Loucy (cell line): ENCODE measurements around the gene SWI5.

ENCODE experiments used
- H2AFZ ChIP-seq: fragments of 200-600 bp; sonication (generic); 2 replicates; pipeline ENCODE4 v1.6.0; 2016; ENCODE audit warnings: antibody characterized with exemption, mild to moderate bottlenecking, low read length, moderate library complexity
- H3F3A ChIP-seq: fragments of 200-600 bp; 2 replicates; pipeline ENCODE4 v1.6.0; 2016; ENCODE audit warnings: antibody characterized with exemption, low read depth, mild to moderate bottlenecking
- H3K27me3 ChIP-seq: fragments of 200-600 bp; sonication (generic); 2 replicates; pipeline ENCODE4 v1.6.1; 2014; ENCODE audit warnings: low read length, mild to moderate bottlenecking; ENCODE audit not compliant: insufficient read depth, poor library complexity, severe bottlenecking
- H3K36me3 ChIP-seq: fragments of 200-600 bp; sonication (generic); 2 replicates; pipeline ENCODE4 v1.6.1; 2016; ENCODE audit warnings: low read length; ENCODE audit not compliant: insufficient read depth
- H3K4me1 ChIP-seq: fragments of 200-600 bp; sonication (generic); 2 replicates; pipeline ENCODE4 v1.5.1; 2014; ENCODE audit warnings: low read length, mild to moderate bottlenecking; ENCODE audit not compliant: insufficient read depth, poor library complexity, severe bottlenecking
- H3K4me2 ChIP-seq: fragments of 200-600 bp; sonication (generic); 2 replicates; pipeline ENCODE4 v1.6.0; 2014; ENCODE audit warnings: antibody characterized with exemption, low read length, low read depth, mild to moderate bottlenecking; ENCODE audit not compliant: poor library complexity, severe bottlenecking
- H3K4me3 ChIP-seq: fragments of 200-600 bp; sonication (generic); 2 replicates; pipeline ENCODE4 v1.5.1; 2014; ENCODE audit warnings: low read length, mild to moderate bottlenecking, mixed read lengths; ENCODE audit not compliant: poor library complexity, severe bottlenecking
- H3K79me2 ChIP-seq: fragments of 200-600 bp; sonication (generic); 2 replicates; pipeline ENCODE4 v1.6.1; 2014; ENCODE audit warnings: low read length; ENCODE audit not compliant: insufficient read depth
- H3K9ac ChIP-seq: fragments of 200-600 bp; sonication (generic); 2 replicates; pipeline ENCODE4 v1.6.0; 2014; ENCODE audit warnings: mild to moderate bottlenecking, low read depth, low read length, moderate library complexity; ENCODE audit not compliant: poor library complexity, severe bottlenecking
- H3K9me2 ChIP-seq: fragments of 200-600 bp; sonication (generic); replicated peaks from 2 replicates; pipeline ENCODE4 v1.6.1; 2016; ENCODE audit warnings: low read depth, low read length, mixed read lengths
- H3K9me3 ChIP-seq: fragments of 200-600 bp; sonication (generic); 2 replicates; pipeline ENCODE4 v1.6.1; 2014; ENCODE audit warnings: mild to moderate bottlenecking, antibody characterized with exemption, low read length, low read depth; ENCODE audit not compliant: insufficient read depth
- H4K20me1 ChIP-seq: fragments of 200-600 bp; sonication (generic); 2 replicates; pipeline ENCODE4 v1.6.0; 2014; ENCODE audit warnings: antibody characterized with exemption, low read length, mild to moderate bottlenecking; ENCODE audit not compliant: insufficient read depth, poor library complexity, severe bottlenecking
- EZH2phosphoT487 ChIP-seq: fragments of 200-600 bp; IDR thresholded peaks from 2 replicates; pipeline ENCODE4 v1.6.1; 2018; ENCODE audit warnings: antibody characterized with exemption, mild to moderate bottlenecking, moderate library complexity, borderline replicate concordance
- TF ChIP-seq, protein P1 (sequence below): fragments of 200-600 bp; sonication (generic); conservative IDR thresholded peaks from 2 replicates; pipeline ENCODE4 v1.5.1; 2014; ENCODE audit warnings: mild to moderate bottlenecking, antibody characterized with exemption, low read length

SWI5 gene

DNA sequence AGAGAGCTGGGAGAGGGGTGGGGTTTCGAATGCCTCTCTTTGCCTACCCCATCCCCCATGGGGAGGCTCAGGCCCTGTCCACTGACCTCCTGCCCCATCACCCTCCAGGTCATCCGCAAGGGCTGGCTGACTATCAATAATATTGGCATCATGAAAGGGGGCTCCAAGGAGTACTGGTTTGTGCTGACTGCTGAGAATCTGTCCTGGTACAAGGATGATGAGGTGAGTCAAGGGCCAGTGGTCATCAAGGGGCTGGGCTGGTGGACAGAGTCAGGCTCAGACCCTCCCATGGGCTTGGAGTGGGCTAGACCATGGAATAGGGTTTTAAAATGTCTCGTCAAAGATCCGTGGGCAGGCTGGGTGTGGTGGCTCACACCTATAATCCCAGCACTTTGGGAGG lies 34.0 kb upstream of the SWI5 start:
- H3K4me1 ChIP-seq: peaks cover 44% of the 10 kb centered on the region
- no peaks in the 10 kb centered on the region for H3K27me3 ChIP-seq
- H3K36me3 ChIP-seq: no peaks in the 10 kb centered on the region

DNA sequence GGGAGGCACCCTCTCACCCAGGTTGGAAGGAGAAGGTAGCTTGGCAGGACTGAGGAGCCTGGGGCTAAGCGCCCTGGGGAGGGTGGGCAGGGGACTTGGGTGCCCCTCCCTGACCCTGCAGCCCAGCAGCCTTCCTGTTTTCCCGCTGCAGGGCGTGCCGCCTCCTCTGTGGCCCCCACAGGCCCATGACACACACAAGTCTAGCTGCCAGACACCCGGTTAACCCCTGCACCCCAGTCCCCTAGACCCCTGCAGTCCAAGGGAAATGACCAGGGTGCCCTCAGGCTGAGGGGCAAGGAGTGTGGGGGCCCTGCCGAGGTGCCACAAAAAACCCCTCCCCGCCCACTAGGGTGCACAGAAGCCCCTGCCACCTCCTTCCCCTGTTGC lies 33.3 kb upstream of the SWI5 start:
- H4K20me1 ChIP-seq: no peaks in the 10 kb centered on the region

More for the DNA sequence above, 34.0 kb upstream of the SWI5 start:
- H3K79me2 ChIP-seq: no peaks in the 10 kb centered on the region
- no peaks in the 10 kb centered on the region for H3K9me3 ChIP-seq
- no peak overlapping the region for H2AFZ ChIP-seq
- no peaks in the 10 kb centered on the region for H4K20me1 ChIP-seq
- TF ChIP-seq, protein P1, sequence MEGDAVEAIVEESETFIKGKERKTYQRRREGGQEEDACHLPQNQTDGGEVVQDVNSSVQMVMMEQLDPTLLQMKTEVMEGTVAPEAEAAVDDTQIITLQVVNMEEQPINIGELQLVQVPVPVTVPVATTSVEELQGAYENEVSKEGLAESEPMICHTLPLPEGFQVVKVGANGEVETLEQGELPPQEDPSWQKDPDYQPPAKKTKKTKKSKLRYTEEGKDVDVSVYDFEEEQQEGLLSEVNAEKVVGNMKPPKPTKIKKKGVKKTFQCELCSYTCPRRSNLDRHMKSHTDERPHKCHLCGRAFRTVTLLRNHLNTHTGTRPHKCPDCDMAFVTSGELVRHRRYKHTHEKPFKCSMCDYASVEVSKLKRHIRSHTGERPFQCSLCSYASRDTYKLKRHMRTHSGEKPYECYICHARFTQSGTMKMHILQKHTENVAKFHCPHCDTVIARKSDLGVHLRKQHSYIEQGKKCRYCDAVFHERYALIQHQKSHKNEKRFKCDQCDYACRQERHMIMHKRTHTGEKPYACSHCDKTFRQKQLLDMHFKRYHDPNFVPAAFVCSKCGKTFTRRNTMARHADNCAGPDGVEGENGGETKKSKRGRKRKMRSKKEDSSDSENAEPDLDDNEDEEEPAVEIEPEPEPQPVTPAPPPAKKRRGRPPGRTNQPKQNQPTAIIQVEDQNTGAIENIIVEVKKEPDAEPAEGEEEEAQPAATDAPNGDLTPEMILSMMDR: no peak
- no peak for TF ChIP-seq EZH2phosphoT487
- no peak overlapping the region for H3K4me2 ChIP-seq
- no peaks in the 10 kb centered on the region for H3F3A ChIP-seq
- H3K9me2 ChIP-seq: no peaks in the 10 kb centered on the region
- no peak overlapping the region for H3K4me3 ChIP-seq
- no peak overlapping the region for H3K9ac ChIP-seq

GRCh38 chr9:128243215-128244018 lies 32.7 kb upstream of the SWI5 start:
- Histone ChIP-seq H3K9me2 (no peaks in the 10 kb centered on the region), H3K9ac (no peak overlapping the region), H3K4me3 (no peak overlapping the region), H3K4me1 (peaks cover 46% of the 10 kb centered on the region), H3K79me2 (no peaks in the 10 kb centered on the region), H3K4me2 (peak overlapping the region; percentile 55), H3F3A (no peaks in the 10 kb centered on the region), H2AFZ (no peak overlapping the region), H3K27me3 (no peaks in the 10 kb centered on the region), H4K20me1 (no peaks in the 10 kb centered on the region), H3K36me3 (no peaks in the 10 kb centered on the region), H3K9me3 (no peaks in the 10 kb centered on the region)
- no peak for TF ChIP-seq EZH2phosphoT487

More for the DNA sequence above, 33.3 kb upstream of the SWI5 start:
- H3K9ac ChIP-seq: no peak overlapping the region
- no peak overlapping the region for H3K4me3 ChIP-seq
- no peaks in the 10 kb centered on the region for H3F3A ChIP-seq
- H3K4me1 ChIP-seq: peaks cover 46% of the 10 kb centered on the region
- H3K4me2 ChIP-seq: no peak overlapping the region
- no peaks in the 10 kb centered on the region for H3K27me3 ChIP-seq
- TF ChIP-seq EZH2phosphoT487: no peak
- TF ChIP-seq, protein P1: no peak
- H3K36me3 ChIP-seq: no peaks in the 10 kb centered on the region
- no peaks in the 10 kb centered on the region for H3K9me3 ChIP-seq
- H3K9me2 ChIP-seq: no peaks in the 10 kb centered on the region
- no peak overlapping the region for H2AFZ ChIP-seq
- H3K79me2 ChIP-seq: no peaks in the 10 kb centered on the region
